CD14-positive monocyte (primary cell): ENCODE measurements around the gene HESX1. TPM values are rescaled to one million over a fixed set of nuclear protein-coding genes. Genes with fewer than 3 reads are reported as not detected.

Experiments used
- DNase-seq, 3 donors: peaks; one replicate each; pipeline ENCODE4 v3.0.0-alpha.2; 2011 to 2022
- H2AFZ ChIP-seq: 2 replicates; pipeline ENCODE4 v1.6.0; 2012; ENCODE audit warnings: mild to moderate bottlenecking, low read depth, low read length, inconsistent platforms; ENCODE audit not compliant: insufficient read depth, poor library complexity, severe bottlenecking
- H3K27ac ChIP-seq, 2 donors: 1 replicate in 1 of 2; 2 replicates in 1 of 2; pipeline ENCODE4 v1.5.1; 2012 to 2013; ENCODE audit warnings: low read length in 2 of 2, control low read depth in 1 of 2, inconsistent platforms in 1 of 2, low read depth in 1 of 2, mild to moderate bottlenecking in 1 of 2
- H3K27me3 ChIP-seq, 2 donors: one replicate each; pipeline versions ENCODE4 v1.6.0 to v1.6.1; 2011 to 2013; ENCODE audit warnings: low read length in 2 of 2; ENCODE audit not compliant: control insufficient read depth in 2 of 2, insufficient read depth in 2 of 2
- H3K36me3 ChIP-seq, 2 donors: replicated peaks in 1 of 2; 1 replicate in 1 of 2; 2 replicates in 1 of 2; pipeline versions ENCODE4 v1.5.1 to v1.6.1; 2012 to 2013; ENCODE audit warnings: low read length in 2 of 2, control low read depth in 1 of 2, inconsistent platforms in 1 of 2, mild to moderate bottlenecking in 1 of 2; ENCODE audit not compliant: insufficient read depth in 2 of 2, control insufficient read depth in 1 of 2
- H3K4me1 ChIP-seq, 2 donors: 1 replicate in 1 of 2; 2 replicates in 1 of 2; pipeline versions ENCODE4 v1.5.1 to v1.6.1; 2012 to 2013; ENCODE audit warnings: low read length in 2 of 2, control low read depth in 1 of 2, inconsistent platforms in 1 of 2, mild to moderate bottlenecking in 1 of 2, moderate library complexity in 1 of 2; ENCODE audit not compliant: insufficient read depth in 2 of 2, control insufficient read depth in 1 of 2
- H3K4me2 ChIP-seq: replicated peaks from 2 replicates; pipeline ENCODE3; 2012; ENCODE audit warnings: low read length, moderate library complexity, mild to moderate bottlenecking; ENCODE audit not compliant: poor library complexity, severe bottlenecking; ENCODE audit errors: extremely low read depth
- H3K4me3 ChIP-seq, 3 experiments: fragments of 200-600 bp in 1 of 3; sonication (generic) in 1 of 3; replicated peaks in 1 of 3; 1 replicate in 2 of 3; 2 replicates in 1 of 3; pipeline ENCODE4 v1.5.1; 2011 to 2013; ENCODE audit warnings: low read length in 3 of 3, mild to moderate bottlenecking in 3 of 3, control low read depth in 2 of 3, low read depth in 2 of 3, inconsistent platforms in 1 of 3, moderate library complexity in 1 of 3
- H3K79me2 ChIP-seq: 2 replicates; pipeline ENCODE4 v1.6.0; 2012; ENCODE audit warnings: mild to moderate bottlenecking, control low read depth, inconsistent platforms, low read length, moderate library complexity; ENCODE audit not compliant: insufficient read depth
- H3K9ac ChIP-seq: 2 replicates; pipeline ENCODE4 v1.6.0; 2017; ENCODE audit warnings: low read length, mild to moderate bottlenecking; ENCODE audit not compliant: insufficient read depth, poor library complexity, severe bottlenecking
- H3K9me3 ChIP-seq, 2 donors: replicated peaks in 1 of 2; 1 replicate in 1 of 2; 2 replicates in 1 of 2; pipeline versions ENCODE4 v1.5.1 to v1.6.1; 2012 to 2013; ENCODE audit warnings: low read length in 2 of 2, control low read depth in 1 of 2; ENCODE audit not compliant: control insufficient read depth in 1 of 2, insufficient read depth in 1 of 2
- H4K20me1 ChIP-seq: 2 replicates; pipeline ENCODE4 v1.6.0; 2012; ENCODE audit warnings: mild to moderate bottlenecking, low read length, control low read depth, moderate library complexity; ENCODE audit not compliant: insufficient read depth
- H3K27ac Mint-ChIP-seq, 7 donors: one replicate each; pipeline ENCODE4 v1.8.0; 2020; ENCODE audit warnings: mild to moderate bottlenecking in 7 of 7, mixed read lengths in 7 of 7, moderate library complexity in 6 of 7, inconsistent platforms in 2 of 7
- H3K27me3 Mint-ChIP-seq, 3 donors: one replicate each; pipeline ENCODE4 v1.8.0; 2021 to 2022; ENCODE audit warnings: low read depth in 3 of 3, mild to moderate bottlenecking in 3 of 3, mixed read lengths in 3 of 3, moderate library complexity in 3 of 3, inconsistent platforms in 1 of 3
- H3K36me3 Mint-ChIP-seq, 2 donors: one replicate each; pipeline ENCODE4 v1.8.0; 2020; ENCODE audit warnings: mixed read lengths in 2 of 2, inconsistent platforms in 1 of 2, mild to moderate bottlenecking in 1 of 2
- H3K4me1 Mint-ChIP-seq: one replicate; pipeline ENCODE4 v1.8.0; 2020; ENCODE audit warnings: mild to moderate bottlenecking, mixed read lengths
- H3K4me3 Mint-ChIP-seq, 2 donors: one replicate each; pipeline ENCODE4 v1.8.0; 2020; ENCODE audit warnings: mild to moderate bottlenecking in 2 of 2, mixed read lengths in 2 of 2, moderate library complexity in 1 of 2
- H3K9me3 Mint-ChIP-seq, 7 donors: one replicate each; pipeline ENCODE4 v1.8.0; 2020 to 2022; ENCODE audit warnings: mixed read lengths in 7 of 7, mild to moderate bottlenecking in 6 of 7, moderate library complexity in 6 of 7, inconsistent platforms in 2 of 7
- WGBS: methylation state at CpG from one replicate; pipeline ENCODE4 v1.1.5; 2013; ENCODE audit warnings: missing lambda C conversion rate; ENCODE audit not compliant: insufficient coverage; 5-methylcytosine and 5-hydroxymethylcytosine counted together
- intact Hi-C, 2 donors: fragments of 100-400 bp; cut with micrococcal nuclease; formaldehyde crosslinking; loops; one replicate each; pipeline versions ENCODE4 v1.15.0 to v1.15.1; 2023
- polyA plus RNA-seq, 3 donors: library from polyadenylated mRNA; depleted of rRNA in 1 of 3; unstranded in 2 of 3; stranded (reverse) in 1 of 3; fragments of 300-500 nt in 2 of 3; fragments of >200 nt in 1 of 3; fragmentation: Illumina TruSeq in 2 of 3; gene quantifications; 1 replicate in 2 of 3; 2 replicates in 1 of 3; pipeline ENCODE4 v1.2.3, GENCODE V29; 2012 to 2021
- TF ChIP-seq, protein P1 (sequence below): fragments of 200-600 bp; IDR thresholded peaks from one replicate; pipeline ENCODE4 v1.8.0; 2022; ENCODE audit warnings: antibody characterized with exemption, mild to moderate bottlenecking

Gene HESX1
- polyA plus RNA-seq, 3 donors: 0.22 to 0.83 (median 0.46) TPM

GRCh38 chr3:57230006-57230405, 30.2 kb upstream of the HESX1 start:
- Histone ChIP-seq H3K4me3 (peak overlapping the region in 1 of 3 experiments; percentile 80), H3K4me1 (peaks cover 27 to 51% of the 10 kb centered on the region in 2 donors), H3K79me2 (peaks cover 75% of the 10 kb centered on the region), H4K20me1 (peaks cover 34% of the 10 kb centered on the region), H3K9ac (no peak overlapping the region), H3K27ac (no peak overlapping the region), H3K9me3 (no peaks in the 10 kb centered on the region), H3K27me3 (no peaks in the 10 kb centered on the region), H2AFZ (no peak overlapping the region), H3K4me2 (no peak overlapping the region), H3K36me3 (no peaks in the 10 kb centered on the region)
- Mint-ChIP-seq H3K4me1 (peaks cover 48% of the 10 kb centered on the region), H3K4me3 (no peak overlapping the region), H3K9me3 (no peaks in the 10 kb centered on the region), H3K27ac (peak overlapping the region in 4 of 7 donors; percentile 11 to 88 (median 71)), H3K36me3 (no peaks in the 10 kb centered on the region), H3K27me3 (no peaks in the 10 kb centered on the region)
- intact Hi-C loops: no loop called here
- WGBS: no CpG with 5 or more reads among the region's 2 CpGs
- TF ChIP-seq, protein P1, sequence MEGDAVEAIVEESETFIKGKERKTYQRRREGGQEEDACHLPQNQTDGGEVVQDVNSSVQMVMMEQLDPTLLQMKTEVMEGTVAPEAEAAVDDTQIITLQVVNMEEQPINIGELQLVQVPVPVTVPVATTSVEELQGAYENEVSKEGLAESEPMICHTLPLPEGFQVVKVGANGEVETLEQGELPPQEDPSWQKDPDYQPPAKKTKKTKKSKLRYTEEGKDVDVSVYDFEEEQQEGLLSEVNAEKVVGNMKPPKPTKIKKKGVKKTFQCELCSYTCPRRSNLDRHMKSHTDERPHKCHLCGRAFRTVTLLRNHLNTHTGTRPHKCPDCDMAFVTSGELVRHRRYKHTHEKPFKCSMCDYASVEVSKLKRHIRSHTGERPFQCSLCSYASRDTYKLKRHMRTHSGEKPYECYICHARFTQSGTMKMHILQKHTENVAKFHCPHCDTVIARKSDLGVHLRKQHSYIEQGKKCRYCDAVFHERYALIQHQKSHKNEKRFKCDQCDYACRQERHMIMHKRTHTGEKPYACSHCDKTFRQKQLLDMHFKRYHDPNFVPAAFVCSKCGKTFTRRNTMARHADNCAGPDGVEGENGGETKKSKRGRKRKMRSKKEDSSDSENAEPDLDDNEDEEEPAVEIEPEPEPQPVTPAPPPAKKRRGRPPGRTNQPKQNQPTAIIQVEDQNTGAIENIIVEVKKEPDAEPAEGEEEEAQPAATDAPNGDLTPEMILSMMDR: no peak
- no peak for DNase-seq

- Mint-ChIP-seq H3K9me3 (no peaks in the 10 kb centered on the region), H3K27me3 (no peaks in the 10 kb centered on the region), H3K4me1 (peaks cover 36% of the 10 kb centered on the region), H3K4me3 (peak overlapping the region; percentile 93 to 94), H3K36me3 (no peaks in the 10 kb centered on the region), H3K27ac (peak overlapping the region; percentile 75 to 92 (median 86))
- DNase-seq: peak in 2 of 3 donors; percentile 22 to 23
- Histone ChIP-seq H3K4me2 (peak overlapping the region; percentile 92), H3K4me1 (peaks cover 27 to 39% of the 10 kb centered on the region in 2 donors), H3K79me2 (peaks cover 56% of the 10 kb centered on the region), H2AFZ (peak overlapping the region; percentile 89), H3K36me3 (no peaks in the 10 kb centered on the region), H4K20me1 (peaks cover 26% of the 10 kb centered on the region), H3K4me3 (peak overlapping the region; percentile 76 to 96 (median 80)), H3K27me3 (no peaks in the 10 kb centered on the region), H3K9me3 (no peaks in the 10 kb centered on the region), H3K9ac (peak overlapping the region; percentile 79), H3K27ac (peak overlapping the region; percentile 12 to 76)
- WGBS: under 1% methylated on average over 58 of the region's 70 CpGs
- intact Hi-C loops: no loop called here
- TF ChIP-seq, protein P1: no peak
Observed at GRCh38 chr3:57227930-57228751, 28.4 kb upstream of the HESX1 start.
